GM19193 (cell line): ENCODE data around the gene SLC1A2.

Experiments used
- POLR2A ChIP-seq: IDR thresholded peaks from 4 replicates; pipeline ENCODE4 v1.6.1; 2011; ENCODE audit not compliant: insufficient read depth, insufficient read length; ENCODE audit errors: extremely low read depth

The SLC1A2 gene

GRCh38 chr11:35317253-35317652 lies 102.1 kb downstream of the SLC1A2 start:
- no peak for TF ChIP-seq POLR2A

- TF ChIP-seq POLR2A = no peak
Measured at GRCh38 chr11:35316161-35316560, 103.2 kb downstream of the SLC1A2 start.

- TF ChIP-seq POLR2A = no peak
Measured at GRCh38 chr11:35313760-35314153, 105.6 kb downstream of the SLC1A2 start.

- no peak for TF ChIP-seq POLR2A
Measured at GRCh38 chr11:35313066-35313759, 106.1 kb downstream of the SLC1A2 start.

- no peak for TF ChIP-seq POLR2A
Measured at GRCh38 chr11:35311331-35311730, 108.0 kb downstream of the SLC1A2 start.

GRCh38 chr11:35308157-35308556 lies 111.2 kb downstream of the SLC1A2 start:
- no peak for TF ChIP-seq POLR2A

DNA sequence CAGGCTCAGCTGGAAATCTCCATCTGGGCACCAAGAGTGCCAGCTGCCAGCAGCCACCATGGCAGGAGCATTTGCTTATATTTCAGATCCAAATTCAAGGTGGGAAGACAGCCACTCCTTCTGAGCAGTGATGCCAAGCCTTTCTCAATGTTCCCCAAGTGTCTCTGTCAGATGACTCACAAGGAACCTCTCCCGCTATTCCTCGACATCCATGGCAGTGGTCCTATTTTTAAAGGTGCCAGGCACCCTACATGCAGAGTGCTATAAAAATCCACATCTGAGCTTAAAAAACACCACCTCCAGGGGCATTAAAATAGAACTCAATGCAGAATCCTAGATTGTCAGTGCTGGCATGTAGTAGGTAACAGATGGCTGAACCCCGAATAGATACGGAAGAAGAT lies 112.1 kb downstream of the SLC1A2 start:
- no peak for TF ChIP-seq POLR2A

DNA sequence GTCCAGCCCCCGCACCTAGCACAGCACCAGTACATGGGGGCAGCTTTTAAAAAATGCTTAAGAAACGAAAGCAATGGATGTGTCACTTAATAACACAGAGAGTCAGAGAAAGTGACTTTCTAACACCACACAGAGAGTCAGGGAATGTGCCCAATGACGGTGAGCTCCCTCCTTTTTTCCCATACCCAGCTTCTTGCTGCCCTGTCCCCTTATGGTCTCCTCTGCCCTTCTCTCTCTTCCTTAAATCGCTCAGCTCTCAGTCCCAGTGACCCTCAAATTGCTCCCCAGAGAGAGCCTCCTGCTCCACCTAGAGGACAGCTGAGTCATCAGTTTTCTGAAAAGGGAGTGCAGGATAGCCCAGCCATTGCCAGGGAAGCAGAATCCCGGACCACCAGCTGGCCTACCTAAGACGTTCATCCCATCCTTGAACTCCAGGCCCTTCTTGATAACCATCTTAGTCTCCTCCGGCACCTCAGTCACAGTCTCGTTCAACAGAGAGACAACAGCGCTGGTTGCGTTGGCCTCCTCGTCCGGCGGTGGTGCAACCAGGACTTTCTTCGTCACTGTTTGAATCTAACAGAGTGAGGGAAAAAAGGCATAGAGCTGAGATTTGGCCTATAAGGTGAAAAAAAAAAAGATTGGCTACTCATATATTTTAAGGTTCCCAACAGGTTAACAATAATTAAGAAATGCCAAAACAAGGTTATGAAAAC lies 113.5 kb downstream of the SLC1A2 start:
- TF ChIP-seq POLR2A = no peak

DNA sequence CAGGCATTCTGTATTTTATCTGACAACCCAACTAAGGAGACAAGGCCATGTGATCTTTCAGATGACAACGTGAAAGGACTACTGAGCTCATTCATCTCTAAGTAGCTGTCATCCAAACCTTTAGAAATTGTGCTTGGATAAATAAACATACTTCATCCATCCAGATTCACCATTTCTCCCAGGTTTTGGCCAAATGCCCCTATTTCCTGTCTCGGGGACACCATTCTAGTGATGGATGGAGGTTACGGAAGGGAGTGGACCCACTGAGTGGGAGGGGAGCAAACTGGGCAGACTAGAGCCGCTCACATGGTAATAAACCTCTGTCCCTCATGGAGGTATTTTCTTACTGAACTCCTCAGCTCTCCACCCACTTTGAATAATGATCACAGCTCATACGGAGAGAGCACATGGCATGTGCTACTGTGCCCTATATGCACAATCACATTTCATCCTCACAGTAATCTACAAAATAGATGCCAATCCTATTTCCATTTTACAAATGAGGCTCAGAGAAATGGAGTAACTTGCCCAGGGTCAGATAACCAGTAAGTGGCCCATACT lies 114.4 kb downstream of the SLC1A2 start:
- no peak for TF ChIP-seq POLR2A

DNA sequence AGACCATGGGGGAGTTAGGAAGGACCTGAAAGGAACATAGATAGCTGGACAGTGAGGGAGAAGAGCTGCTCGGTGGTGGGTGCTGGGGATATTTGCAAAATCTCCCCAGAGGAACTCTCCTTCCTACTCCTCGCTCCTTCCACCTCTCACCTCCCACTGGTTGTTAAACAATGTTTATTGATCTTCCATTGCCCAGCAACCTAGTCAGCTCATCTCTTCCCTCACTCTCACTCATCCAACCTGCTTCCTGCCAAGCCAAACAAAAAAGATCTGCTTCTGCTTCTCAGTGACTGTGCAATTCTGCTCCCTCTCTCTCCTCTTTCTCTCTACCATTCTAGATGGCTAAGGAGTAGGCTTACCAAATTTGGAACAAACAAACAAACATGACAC lies 115.0 kb downstream of the SLC1A2 start:
- TF ChIP-seq POLR2A = no peak

DNA sequence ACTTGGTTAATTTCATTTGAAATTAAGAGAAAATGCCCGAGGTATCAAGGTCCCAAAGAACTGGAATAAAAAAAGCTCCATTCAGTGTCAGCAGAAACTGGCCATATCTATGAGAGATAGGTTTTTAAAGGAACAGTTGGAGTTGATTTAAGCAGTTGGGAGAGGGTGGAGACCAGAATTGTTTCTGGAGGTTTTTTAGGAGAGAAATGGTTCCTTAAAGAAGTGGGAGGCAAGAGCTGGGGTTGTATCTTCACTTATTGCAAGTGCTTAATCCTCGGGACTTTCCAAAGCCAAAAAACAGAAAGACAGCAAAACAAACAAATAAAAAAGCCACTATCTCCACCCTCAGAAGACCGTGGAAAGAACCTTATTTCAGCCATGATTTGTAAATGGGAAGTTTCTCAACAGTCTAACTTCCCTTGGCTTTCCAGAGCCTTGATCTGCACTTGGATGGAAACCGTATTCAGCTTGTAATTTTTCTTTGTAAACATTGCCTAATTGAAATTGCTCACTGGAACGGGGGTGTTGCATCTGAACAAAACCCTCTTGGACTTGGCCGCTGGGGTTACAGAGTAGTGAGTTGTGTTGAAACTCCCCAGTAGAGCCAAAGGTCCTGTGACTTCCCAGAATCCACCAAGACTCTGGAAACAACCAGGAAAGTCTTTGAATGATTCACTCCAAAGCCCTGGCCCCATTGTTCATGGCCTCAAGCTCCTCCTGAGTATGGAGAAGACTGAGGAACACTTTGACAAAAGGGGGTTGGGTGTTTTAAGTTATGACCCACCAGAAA lies 115.6 kb downstream of the SLC1A2 start:
- TF ChIP-seq POLR2A = no peak

GRCh38 chr11:35302398-35302797 lies 117.0 kb downstream of the SLC1A2 start:
- TF ChIP-seq POLR2A = no peak

- TF ChIP-seq POLR2A = no peak
Measured at GRCh38 chr11:35298369-35298768, 121.0 kb downstream of the SLC1A2 start.

DNA sequence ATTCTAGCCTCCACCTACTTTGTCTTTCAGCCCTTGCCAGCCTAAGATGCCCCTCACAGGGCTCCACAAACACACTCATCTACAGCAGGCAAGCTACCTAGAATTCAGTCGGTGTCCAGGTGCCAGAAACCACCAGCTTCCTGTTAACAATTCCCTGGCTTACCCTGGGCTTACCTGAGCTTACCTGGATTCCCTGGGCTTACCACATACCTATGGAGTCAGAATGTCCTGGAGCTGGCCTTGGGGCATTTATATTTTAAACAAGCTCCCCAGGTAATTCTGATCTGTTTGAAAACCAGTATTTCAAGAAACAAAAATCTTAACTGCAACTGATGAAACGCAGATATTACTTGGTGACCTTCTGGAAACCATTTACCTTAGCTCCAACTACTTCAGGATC lies 123.6 kb downstream of the SLC1A2 start:
- TF ChIP-seq POLR2A = no peak

DNA sequence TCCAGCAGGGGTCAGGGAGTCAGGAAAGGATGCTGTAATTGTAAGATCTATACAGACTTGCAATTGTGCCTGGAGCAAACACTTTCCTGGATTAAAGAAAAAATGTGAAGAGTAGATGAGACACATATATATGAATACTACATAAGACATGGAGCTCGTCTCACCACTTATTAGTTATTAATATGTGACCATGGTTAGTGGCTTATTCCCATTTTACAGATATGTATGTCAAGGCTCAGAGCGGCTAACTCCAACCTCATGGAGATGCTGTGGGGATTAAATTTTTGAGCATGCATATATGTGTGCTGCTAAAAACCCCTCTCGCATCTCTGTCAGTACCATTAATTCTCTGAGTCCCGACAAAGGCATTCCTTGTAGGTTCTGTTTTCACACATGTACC lies 125.7 kb downstream of the SLC1A2 start:
- no peak for TF ChIP-seq POLR2A
